ENCODE measurements around the gene ETNK1. TPM values are rescaled to one million over a fixed set of nuclear protein-coding genes. Genes with fewer than 3 reads are reported as not detected.

ETNK1 gene
- polyA plus RNA-seq, 1 experiment: 6.7 TPM

DNA sequence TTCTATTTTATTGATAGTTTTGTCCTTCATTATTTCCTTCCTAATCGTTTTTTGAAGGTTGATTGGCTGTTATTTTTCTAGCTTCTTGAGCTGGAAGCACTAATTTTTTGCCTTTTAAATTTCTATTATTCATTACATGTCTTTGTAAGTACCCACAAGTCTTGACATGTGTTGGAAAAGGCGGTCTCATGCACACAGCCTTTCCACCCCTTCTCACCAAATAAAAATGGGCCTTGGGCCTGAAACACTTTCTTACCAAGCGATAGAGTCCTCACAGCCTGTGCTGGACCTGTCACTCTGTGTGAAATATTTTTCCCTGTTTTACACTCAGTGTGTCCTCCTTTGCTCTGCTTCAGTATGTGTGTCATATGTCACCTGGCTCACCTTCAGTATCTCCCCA is 9.9 kb downstream of the ETNK1 start:
- CTCF ChIA-PET: no interaction called here
- H3K4me3 ChIP-seq (ENCODE audit: low read depth, low read length): no peak overlapping the region
- no peak for DNase-seq (ENCODE audit: low read depth)
- no peaks in the 10 kb centered on the region for H3K36me3 ChIP-seq (ENCODE audit: control insufficient read depth, insufficient read depth, low read length)
- TF ChIP-seq, protein P1, sequence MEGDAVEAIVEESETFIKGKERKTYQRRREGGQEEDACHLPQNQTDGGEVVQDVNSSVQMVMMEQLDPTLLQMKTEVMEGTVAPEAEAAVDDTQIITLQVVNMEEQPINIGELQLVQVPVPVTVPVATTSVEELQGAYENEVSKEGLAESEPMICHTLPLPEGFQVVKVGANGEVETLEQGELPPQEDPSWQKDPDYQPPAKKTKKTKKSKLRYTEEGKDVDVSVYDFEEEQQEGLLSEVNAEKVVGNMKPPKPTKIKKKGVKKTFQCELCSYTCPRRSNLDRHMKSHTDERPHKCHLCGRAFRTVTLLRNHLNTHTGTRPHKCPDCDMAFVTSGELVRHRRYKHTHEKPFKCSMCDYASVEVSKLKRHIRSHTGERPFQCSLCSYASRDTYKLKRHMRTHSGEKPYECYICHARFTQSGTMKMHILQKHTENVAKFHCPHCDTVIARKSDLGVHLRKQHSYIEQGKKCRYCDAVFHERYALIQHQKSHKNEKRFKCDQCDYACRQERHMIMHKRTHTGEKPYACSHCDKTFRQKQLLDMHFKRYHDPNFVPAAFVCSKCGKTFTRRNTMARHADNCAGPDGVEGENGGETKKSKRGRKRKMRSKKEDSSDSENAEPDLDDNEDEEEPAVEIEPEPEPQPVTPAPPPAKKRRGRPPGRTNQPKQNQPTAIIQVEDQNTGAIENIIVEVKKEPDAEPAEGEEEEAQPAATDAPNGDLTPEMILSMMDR (IDR thresholded peaks at IDR 0.05; ENCODE audit: insufficient read depth, low read depth, low read length): no peak
- POLR2A ChIA-PET: no interaction called here
- H3K27me3 ChIP-seq (ENCODE audit: control insufficient read depth, insufficient read depth, low read length): no peaks in the 10 kb centered on the region

DNA sequence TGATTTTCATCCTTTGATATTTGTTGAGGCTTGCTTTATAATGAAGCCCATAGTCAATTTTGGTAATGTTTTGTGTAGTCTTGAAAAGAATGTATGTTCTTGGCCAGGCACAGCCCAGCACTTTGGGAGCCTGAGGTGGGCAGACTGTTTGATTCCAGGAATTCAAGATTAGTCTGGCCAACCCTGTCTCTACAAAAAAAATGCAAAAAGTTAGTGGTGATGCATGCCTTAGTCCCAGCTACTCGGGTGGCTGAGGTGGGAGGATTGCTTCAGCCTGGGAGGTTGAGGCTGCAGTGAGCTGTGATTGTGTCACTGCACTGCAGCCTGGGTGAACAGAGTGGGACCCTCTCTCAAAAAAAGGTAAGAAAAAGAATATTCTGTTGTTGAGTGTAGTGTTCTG is 10.8 kb downstream of the ETNK1 start:
- Histone ChIP-seq H3K4me3 (ENCODE audit: low read depth, low read length) (no peak overlapping the region), H3K36me3 (ENCODE audit: control insufficient read depth, insufficient read depth, low read length) (no peaks in the 10 kb centered on the region), H3K27me3 (ENCODE audit: control insufficient read depth, insufficient read depth, low read length) (no peaks in the 10 kb centered on the region)
- ChIA-PET POLR2A (no interaction called here), CTCF (interaction anchor here (1.5 to 1.8 kb wide), 2 partner anchors 11 to 37 kb away, joined by 3 read pairs; partner anchors contain the start of gene ETNK1)
- no peak for DNase-seq (ENCODE audit: low read depth)
- TF ChIP-seq, protein P1 (IDR thresholded peaks at IDR 0.05; ENCODE audit: insufficient read depth, low read depth, low read length): no peak

DNA sequence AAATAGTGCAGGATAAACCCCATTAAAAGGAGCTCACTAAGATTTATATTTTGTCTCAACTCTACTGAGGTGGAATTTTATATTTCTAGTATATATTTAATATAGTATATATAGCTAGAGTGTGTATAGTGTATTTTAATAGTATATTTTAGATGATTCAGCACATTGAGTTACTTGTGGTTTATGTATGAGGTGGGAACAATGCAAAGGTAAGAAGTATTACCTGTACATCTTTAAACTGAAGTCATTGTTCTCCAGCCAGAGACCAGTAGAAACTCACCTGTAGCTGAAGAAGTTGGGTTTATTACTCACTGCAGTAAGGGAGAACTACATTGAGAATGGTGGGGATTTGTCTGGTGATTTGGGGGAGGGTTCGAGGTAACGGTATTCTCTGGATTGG is 15.9 kb downstream of the ETNK1 start:
- no peak for DNase-seq (ENCODE audit: low read depth)
- TF ChIP-seq, protein P1 (IDR thresholded peaks at IDR 0.05; ENCODE audit: insufficient read depth, low read depth, low read length): no peak
- H3K27me3 ChIP-seq (ENCODE audit: control insufficient read depth, insufficient read depth, low read length): no peaks in the 10 kb centered on the region
- POLR2A ChIA-PET: interaction anchor here (0.6 kb wide), 1 partner anchor 16 kb away, joined by 11 read pairs; the partner anchor contains the start of gene ETNK1
- H3K4me3 ChIP-seq (ENCODE audit: low read depth, low read length): no peak overlapping the region
- CTCF ChIA-PET: no interaction called here
- H3K36me3 ChIP-seq (ENCODE audit: control insufficient read depth, insufficient read depth, low read length): no peaks in the 10 kb centered on the region

DNA sequence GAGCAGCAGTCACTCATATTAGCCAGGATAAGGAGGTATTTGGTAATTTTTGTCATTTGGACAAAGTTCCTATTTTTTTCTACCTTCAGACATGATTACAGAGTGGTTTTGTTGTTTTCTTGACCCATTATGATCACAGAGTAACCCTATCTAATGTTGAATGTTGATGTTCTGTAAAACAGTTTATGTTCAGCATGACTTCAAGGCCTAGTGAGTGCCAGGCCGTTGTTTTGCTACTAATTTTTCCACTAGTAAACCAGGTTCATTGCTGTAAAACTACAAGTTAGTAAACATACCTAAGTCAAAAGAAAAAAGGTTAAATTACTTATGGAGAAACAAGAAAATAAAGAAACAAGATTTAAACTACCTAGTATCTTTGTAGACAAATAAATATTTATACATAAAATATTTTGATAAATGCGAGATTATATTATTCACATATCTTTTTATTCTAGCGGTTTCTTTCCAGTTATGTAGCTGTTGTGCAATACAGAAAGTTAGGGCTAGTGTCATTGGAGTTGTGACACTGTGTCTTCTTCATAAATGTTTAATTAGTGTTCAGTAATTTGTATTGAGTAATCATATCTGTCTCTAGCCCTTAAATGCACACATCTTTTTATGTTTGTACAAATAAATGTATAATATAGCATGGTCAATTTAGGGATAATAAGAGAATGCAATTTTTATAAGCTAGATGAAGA is 16.5 kb downstream of the ETNK1 start:
- POLR2A ChIA-PET: no interaction called here
- H3K27me3 ChIP-seq (ENCODE audit: control insufficient read depth, insufficient read depth, low read length): no peaks in the 10 kb centered on the region
- CTCF ChIA-PET: no interaction called here
- no peaks in the 10 kb centered on the region for H3K36me3 ChIP-seq (ENCODE audit: control insufficient read depth, insufficient read depth, low read length)
- DNase-seq (ENCODE audit: low read depth): no peak
- TF ChIP-seq, protein P1 (IDR thresholded peaks at IDR 0.05; ENCODE audit: insufficient read depth, low read depth, low read length): no peak
- H3K4me3 ChIP-seq (ENCODE audit: low read depth, low read length): no peak overlapping the region

DNA sequence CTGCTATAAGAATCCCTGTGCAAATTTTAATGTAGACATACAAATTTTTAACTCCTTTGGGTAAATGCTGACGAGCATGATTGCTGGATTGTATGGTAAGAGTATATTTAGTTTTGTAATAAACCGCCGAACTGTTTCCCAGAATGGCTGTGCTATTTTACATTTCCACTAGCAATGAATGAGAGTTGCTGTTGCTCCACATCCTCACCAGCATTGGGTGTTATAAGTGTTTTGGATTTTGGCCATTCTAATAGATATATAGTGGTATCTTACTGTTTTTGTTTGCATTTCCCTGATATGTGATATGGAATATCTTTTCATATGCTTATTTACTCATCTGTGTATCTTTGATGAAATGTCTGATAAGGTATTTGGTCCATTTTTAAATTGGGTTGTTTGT is 23.7 kb downstream of the ETNK1 start:
- TF ChIP-seq, protein P1 (IDR thresholded peaks at IDR 0.05; ENCODE audit: insufficient read depth, low read depth, low read length): no peak
- CTCF ChIA-PET: interaction anchor here (0.6 kb wide), 1 partner anchor 13 kb away, joined by 4 read pairs; no protein-coding TSS in a partner anchor
- no peak for DNase-seq (ENCODE audit: low read depth)
- no peak overlapping the region for H3K4me3 ChIP-seq (ENCODE audit: low read depth, low read length)
- POLR2A ChIA-PET: no interaction called here
- no peaks in the 10 kb centered on the region for H3K36me3 ChIP-seq (ENCODE audit: control insufficient read depth, insufficient read depth, low read length)
- no peaks in the 10 kb centered on the region for H3K27me3 ChIP-seq (ENCODE audit: control insufficient read depth, insufficient read depth, low read length)
